Stimulated activated CD8-positive, alpha-beta memory T cell treated with anti-CD3 and anti-CD28 coated beads, Interleukin-12 subunit alpha, Interleukin-12 subunit beta, amount 100 ng/mL, for 1 hour (primary cell): ENCODE measurements around the gene TMEM39B.
"Not testable (repeated sequence)": the region's sequence is repeated elsewhere in the genome, so short reads cannot be mapped to it uniquely, and the experiment has no call there.

ENCODE experiments used
- DNase-seq: peaks from one replicate; pipeline ENCODE4 v3.0.0-alpha.2; 2020; ENCODE audit warnings: low read depth

The TMEM39B gene

DNA sequence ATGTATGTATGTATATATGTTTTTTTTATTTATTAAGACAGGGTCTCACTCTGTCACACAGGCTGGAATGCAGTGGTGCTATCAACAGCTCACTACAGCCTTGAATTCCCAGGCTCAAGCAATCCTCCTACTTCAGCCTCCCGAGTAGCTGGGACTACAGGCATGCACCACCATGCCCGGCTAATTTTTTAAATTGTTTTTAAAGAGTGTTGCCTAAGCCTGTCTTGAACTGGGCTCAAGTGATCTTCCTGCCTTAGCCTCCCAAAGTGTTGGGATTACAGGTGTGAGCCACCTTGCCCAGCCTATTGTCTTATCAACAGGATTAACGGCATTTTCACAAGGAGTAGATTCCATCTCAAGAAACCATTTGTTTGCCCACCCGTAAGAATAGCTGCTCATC is 40.7 kb downstream of the TMEM39B start:
- not testable (repeated sequence) for DNase-seq

DNA sequence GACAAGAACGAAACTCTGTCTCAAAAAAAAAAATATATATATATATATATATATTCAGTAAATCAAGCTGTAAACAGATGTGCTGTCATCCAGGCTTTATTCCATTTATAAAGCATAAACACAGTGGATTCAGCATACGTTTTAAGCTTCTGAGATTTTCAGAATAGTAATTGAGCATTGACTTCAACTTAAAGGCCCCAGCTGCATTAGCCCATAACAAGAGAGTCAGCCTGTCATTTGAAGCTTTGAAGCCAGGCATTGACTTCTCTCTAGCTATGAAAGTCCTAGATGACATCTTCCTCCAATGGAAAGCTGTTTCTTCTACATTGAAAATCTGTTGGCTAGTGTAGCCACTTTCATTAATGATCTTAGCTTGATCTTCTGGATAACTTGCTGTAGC is 41.7 kb downstream of the TMEM39B start:
- no peak for DNase-seq

- no peak for DNase-seq
These were observed 42.8 kb downstream of the TMEM39B start for GRCh38 chr1:32115496-32115895.

GRCh38 chr1:32116531-32116930 is 43.8 kb downstream of the TMEM39B start:
- DNase-seq: no peak

- DNase-seq: no peak
These were observed 49.4 kb downstream of the TMEM39B start for GRCh38 chr1:32122151-32122550.

DNA sequence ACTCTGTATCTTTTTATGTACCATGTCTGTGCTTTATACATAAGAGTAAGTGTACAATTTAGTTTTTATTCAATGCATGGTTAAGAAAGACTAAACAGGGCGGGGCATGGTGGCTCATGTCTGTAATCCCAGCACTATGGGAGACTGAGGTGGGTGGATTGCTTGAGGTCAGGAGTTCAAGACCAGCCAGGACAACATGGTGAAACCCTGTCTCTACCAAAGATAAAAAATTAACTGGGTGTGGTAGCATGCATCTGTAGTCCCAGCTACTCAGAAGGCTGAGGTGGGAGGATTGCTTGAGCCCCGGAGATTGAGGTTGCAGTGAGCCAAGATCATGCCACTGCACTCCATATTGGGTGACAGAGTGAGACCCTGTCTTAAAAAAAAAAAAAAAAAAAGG is 50.6 kb downstream of the TMEM39B start:
- not testable (repeated sequence) for DNase-seq

DNA sequence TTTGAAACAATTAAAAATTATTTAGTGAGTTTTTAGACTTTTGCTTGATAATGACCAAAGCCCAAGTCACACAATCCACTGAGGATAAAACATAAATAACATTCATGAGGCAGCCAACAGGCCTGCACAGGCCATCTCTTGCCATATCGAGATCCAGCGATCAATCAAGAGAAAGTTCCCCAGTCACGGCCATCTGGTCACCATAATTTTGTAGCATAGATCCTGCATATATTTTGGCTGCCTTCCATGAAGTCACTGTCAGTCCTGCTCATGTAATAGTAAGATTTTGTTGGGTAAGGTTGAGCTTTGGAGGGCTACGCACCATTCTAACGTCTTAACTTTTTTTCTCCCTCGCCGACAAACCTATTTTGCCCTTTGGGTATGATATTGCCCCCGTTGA is 52.6 kb downstream of the TMEM39B start:
- no peak for DNase-seq

DNA sequence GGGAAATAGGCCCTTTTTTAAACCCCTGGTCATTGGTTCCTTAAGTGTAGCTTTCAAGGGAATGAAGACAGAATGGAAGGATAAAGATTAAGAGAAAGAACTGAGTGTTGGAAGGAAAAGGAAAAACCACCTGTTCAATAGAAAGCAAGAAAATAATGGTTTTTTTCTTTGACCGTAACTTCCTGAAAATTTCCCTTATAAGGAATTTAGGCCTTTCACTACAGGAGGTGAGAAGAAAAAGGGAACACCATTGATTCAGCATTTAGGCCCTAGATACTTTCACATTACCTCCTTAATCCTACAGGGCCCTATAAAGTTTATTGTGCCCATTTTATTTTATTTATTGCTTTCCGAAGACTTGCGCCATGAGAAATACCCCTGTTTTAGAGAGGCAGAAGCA is 54.0 kb downstream of the TMEM39B start:
- no peak for DNase-seq

GRCh38 chr1:32127409-32128198 is 54.9 kb downstream of the TMEM39B start:
- no peak for DNase-seq

GRCh38 chr1:32128479-32128878 is 55.7 kb downstream of the TMEM39B start:
- DNase-seq: no peak

GRCh38 chr1:32128964-32129363 is 56.2 kb downstream of the TMEM39B start:
- DNase-seq: no peak

DNA sequence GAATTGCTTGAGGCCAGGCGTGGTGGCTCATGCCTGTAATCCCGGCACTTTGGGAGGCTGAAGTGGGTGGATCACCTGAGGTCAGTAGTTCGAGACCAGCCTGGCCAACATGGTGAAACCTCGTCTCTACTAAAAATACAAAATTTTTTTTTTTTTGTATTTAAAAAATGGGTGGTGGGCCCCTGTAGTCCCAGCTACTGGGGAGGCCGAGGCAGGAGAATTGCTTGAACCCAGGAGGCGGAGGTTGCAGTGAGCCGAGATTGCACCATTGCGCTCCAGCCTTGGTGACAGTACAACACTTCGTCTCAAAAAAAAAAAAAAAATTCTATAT is 61.2 kb downstream of the TMEM39B start:
- not testable (repeated sequence) for DNase-seq

DNA sequence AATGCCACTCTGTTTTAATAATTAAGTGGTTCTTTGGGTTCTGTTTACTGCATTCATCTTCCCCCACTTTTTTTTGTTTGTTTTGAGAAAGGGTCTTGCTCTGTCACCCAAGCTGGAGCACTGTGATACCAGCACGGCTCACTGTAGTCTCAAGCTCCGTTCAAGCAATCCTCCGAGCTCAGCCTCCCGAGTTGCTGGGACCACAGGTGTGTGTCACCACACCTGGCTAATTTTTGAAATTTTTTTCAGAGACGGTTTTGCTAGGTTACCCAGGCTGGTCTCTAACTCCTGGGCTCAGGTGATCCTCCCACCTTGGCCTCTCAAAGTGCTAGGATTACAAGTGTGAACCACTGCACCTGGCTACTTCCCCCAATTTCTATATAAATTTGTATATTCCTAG is 64.4 kb downstream of the TMEM39B start:
- DNase-seq: no peak

DNA sequence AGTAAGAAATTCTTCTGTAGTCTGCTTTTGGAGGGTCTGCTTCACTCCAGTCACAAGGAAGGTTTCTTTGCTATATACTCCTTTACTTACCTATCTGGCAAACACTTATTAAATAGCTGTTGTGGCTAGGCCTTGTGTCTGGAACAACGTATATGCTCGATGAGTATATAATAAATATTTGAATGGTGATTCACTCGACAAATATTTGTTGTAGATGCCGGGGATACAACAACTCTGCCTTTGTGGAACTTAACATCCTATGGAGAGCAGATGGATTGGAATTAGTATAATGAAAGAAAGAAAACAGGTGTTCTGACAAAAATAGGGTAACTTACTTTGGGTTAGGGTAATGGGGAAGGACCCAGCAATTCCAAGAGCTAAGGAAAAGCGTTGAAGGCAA is 66.2 kb downstream of the TMEM39B start:
- DNase-seq: no peak

- no peak for DNase-seq
These were observed 69.9 kb downstream of the TMEM39B start for GRCh38 chr1:32142446-32143301.

GRCh38 chr1:32143302-32143695 is 70.6 kb downstream of the TMEM39B start:
- not testable (repeated sequence) for DNase-seq

- no peak for DNase-seq
These were observed 71.3 kb downstream of the TMEM39B start for GRCh38 chr1:32144033-32144432.

DNA sequence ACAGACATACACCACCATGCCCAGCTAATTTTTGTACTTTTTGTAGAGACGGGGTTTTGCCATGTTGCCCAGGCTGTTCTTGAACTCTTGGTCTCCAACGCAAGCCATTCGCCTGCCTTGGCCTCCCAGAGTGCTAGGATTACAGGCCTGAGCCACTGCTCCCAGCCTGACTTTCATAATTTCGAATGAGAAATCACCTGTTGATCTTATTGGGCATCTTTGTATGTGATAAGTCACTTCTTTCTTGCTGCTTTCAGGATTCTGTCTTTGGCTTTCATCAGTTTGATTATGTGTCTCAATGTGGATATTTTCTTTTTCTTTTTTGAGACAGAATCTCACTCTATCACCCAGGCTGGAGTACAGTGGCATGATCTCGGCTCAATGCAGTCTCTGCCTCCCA is 75.1 kb downstream of the TMEM39B start:
- not testable (repeated sequence) for DNase-seq

- no peak for DNase-seq
These were observed 78.1 kb downstream of the TMEM39B start for GRCh38 chr1:32150847-32151246.

- DNase-seq: no peak
These were observed 78.6 kb downstream of the TMEM39B start for GRCh38 chr1:32151319-32151787.
